COR-L47 (cell line): ENCODE measurements around the gene MGAT4D.
"Not testable (repeated sequence)": the region's sequence is repeated elsewhere in the genome, so short reads cannot be mapped to it uniquely, and the experiment has no call there.

Source experiments
- DNase-seq: peaks from one replicate; lab custom pipeline; 2025; lab: John Stamatoyannopoulos, UW

The MGAT4D gene

GRCh38 chr4:140497747-140498636, at the start of gene MGAT4D:
Gene MGAT4D (minus strand): TSS chr4:140498293. CDS start chr4:140498222, 71 bp downstream.
- DNase-seq: no peak

GRCh38 chr4:140533951-140534480, 35.9 kb upstream of the MGAT4D start:
- DNase-seq: no peak

GRCh38 chr4:140529434-140529833, 31.3 kb upstream of the MGAT4D start:
- DNase-seq: no peak

GRCh38 chr4:140523857-140524742, 26.0 kb upstream of the MGAT4D start, which contains the start of gene ELMOD2:
Gene ELMOD2 (plus strand): TSS chr4:140524168. CDS start chr4:140525429, 1,261 bp downstream.
- peak; percentile 99 for DNase-seq

- DNase-seq: no peak
Measured at GRCh38 chr4:140523370-140523856, 25.3 kb upstream of the MGAT4D start.

GRCh38 chr4:140515423-140515822, 17.3 kb upstream of the MGAT4D start:
- DNase-seq: no peak

- not testable (repeated sequence) for DNase-seq
Measured at GRCh38 chr4:140513765-140514164, 15.7 kb upstream of the MGAT4D start.

- no peak for DNase-seq
Measured at GRCh38 chr4:140504261-140504660, 6.2 kb upstream of the MGAT4D start.

GRCh38 chr4:140499391-140499790, 1.3 kb upstream of the MGAT4D start:
- DNase-seq: no peak

GRCh38 chr4:140497405-140497746, 717 bp downstream of the MGAT4D start:
- DNase-seq: no peak

- no peak for DNase-seq
Measured at GRCh38 chr4:140485939-140486338, 12.2 kb downstream of the MGAT4D start.

GRCh38 chr4:140483445-140483844, 14.6 kb downstream of the MGAT4D start:
- no peak for DNase-seq

GRCh38 chr4:140472156-140472555, 25.9 kb downstream of the MGAT4D start:
- DNase-seq: no peak

GRCh38 chr4:140469791-140470733, 28.0 kb downstream of the MGAT4D start:
- DNase-seq: no peak

- no peak for DNase-seq
Measured at GRCh38 chr4:140466146-140466545, 31.9 kb downstream of the MGAT4D start.

- no peak for DNase-seq
Measured at GRCh38 chr4:140463614-140464013, 34.5 kb downstream of the MGAT4D start.

- DNase-seq: no peak
Measured at GRCh38 chr4:140463182-140463581, 34.9 kb downstream of the MGAT4D start.

- DNase-seq: no peak
Measured at GRCh38 chr4:140450352-140450751, 47.7 kb downstream of the MGAT4D start.

- peak; percentile 66 for DNase-seq
Measured at GRCh38 chr4:140448830-140449229, 49.3 kb downstream of the MGAT4D start.

GRCh38 chr4:140448162-140448561, 49.9 kb downstream of the MGAT4D start:
- no peak for DNase-seq

- DNase-seq: not testable (repeated sequence)
Measured at GRCh38 chr4:140444347-140444746, 53.7 kb downstream of the MGAT4D start.
